ENCODE data around the gene TSPAN10. TPM values are rescaled to one million over a fixed set of nuclear protein-coding genes. Genes with fewer than 3 reads are reported as not detected.

Gene TSPAN10
- total and polyA plus RNA-seq, 9 of the 15 experiments (the other 6 are each of a cell fraction or from before 2014, with no cell fraction given), result 0.05 to 0.31 (median 0.13) TPM; not detected in 1

DNA sequence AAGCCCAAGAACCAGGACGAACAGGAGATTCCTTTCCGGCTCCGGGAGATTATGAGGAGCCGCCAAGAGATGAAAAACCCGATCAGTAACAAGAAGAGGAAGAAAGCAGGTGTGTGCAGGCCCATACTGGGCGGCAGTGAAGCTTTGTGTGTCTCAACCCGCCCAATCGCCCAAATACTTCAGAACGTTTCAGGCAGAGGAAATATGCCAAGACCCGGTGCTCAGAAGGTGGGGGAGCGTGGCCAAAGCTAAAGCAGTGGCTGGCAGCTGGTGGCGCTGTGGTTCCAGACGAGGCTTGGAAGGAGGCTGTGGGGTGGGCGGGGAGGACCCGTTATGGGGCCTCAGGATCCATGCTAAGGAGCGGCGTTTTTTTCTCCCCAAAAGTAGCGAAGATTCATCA lies 30.8 kb downstream of the TSPAN10 start (continued):
- TF ChIP-seq HNRNPUL1 (IDR thresholded peaks at IDR 0.05; ENCODE audit: low read length), result no peak
- no peak for TF ChIP-seq KDM5B (IDR thresholded peaks at IDR 0.05; ENCODE audit: insufficient replicate concordance, low read depth, low read length)
- no peak for TF ChIP-seq U2AF2 (optimal IDR thresholded peaks at IDR 0.05; ENCODE audit: low read depth, low read length)
- TF ChIP-seq AFF1 (IDR thresholded peaks at IDR 0.05; ENCODE audit: low read depth in 1 of 2, partially characterized antibody in 2 of 2), result no peak
- TF ChIP-seq RFX7 (CRISPR knock-in tag; IDR thresholded peaks at IDR 0.05), result no peak
- TF ChIP-seq ZNF174 (CRISPR knock-in tag; IDR thresholded peaks at IDR 0.05), result no peak
- no peak for TF ChIP-seq GABPA (tag; conservative IDR thresholded peaks at IDR 0.05; ENCODE audit: low read depth)
- TF ChIP-seq, protein P1, sequence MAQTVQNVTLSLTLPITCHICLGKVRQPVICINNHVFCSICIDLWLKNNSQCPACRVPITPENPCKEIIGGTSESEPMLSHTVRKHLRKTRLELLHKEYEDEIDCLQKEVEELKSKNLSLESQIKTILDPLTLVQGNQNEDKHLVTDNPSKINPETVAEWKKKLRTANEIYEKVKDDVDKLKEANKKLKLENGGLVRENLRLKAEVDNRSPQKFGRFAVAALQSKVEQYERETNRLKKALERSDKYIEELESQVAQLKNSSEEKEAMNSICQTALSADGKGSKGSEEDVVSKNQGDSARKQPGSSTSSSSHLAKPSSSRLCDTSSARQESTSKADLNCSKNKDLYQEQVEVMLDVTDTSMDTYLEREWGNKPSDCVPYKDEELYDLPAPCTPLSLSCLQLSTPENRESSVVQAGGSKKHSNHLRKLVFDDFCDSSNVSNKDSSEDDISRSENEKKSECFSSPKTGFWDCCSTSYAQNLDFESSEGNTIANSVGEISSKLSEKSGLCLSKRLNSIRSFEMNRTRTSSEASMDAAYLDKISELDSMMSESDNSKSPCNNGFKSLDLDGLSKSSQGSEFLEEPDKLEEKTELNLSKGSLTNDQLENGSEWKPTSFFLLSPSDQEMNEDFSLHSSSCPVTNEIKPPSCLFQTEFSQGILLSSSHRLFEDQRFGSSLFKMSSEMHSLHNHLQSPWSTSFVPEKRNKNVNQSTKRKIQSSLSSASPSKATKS (CRISPR knock-in tag; IDR thresholded peaks at IDR 0.05), result no peak
- no peak for TF ChIP-seq ZNF41 (CRISPR knock-in tag; conservative IDR thresholded peaks at IDR 0.05)
- TF ChIP-seq ZBTB7A (IDR thresholded peaks at IDR 0.05; ENCODE audit: borderline replicate concordance, control insufficient read depth, low read depth, low read length), result peak; percentile 75; the same call in 1 of the 2 replicates
- TF ChIP-seq BRCA1 (IDR thresholded peaks at IDR 0.05), result no peak
- TF ChIP-seq BRCA1 (CRISPR knock-in tag; IDR thresholded peaks at IDR 0.05), result no peak
- TF ChIP-seq BRF1 (IDR thresholded peaks at IDR 0.05; ENCODE audit: borderline replicate concordance, extremely low read depth, insufficient read length), result no peak
- TF ChIP-seq, protein P2, sequence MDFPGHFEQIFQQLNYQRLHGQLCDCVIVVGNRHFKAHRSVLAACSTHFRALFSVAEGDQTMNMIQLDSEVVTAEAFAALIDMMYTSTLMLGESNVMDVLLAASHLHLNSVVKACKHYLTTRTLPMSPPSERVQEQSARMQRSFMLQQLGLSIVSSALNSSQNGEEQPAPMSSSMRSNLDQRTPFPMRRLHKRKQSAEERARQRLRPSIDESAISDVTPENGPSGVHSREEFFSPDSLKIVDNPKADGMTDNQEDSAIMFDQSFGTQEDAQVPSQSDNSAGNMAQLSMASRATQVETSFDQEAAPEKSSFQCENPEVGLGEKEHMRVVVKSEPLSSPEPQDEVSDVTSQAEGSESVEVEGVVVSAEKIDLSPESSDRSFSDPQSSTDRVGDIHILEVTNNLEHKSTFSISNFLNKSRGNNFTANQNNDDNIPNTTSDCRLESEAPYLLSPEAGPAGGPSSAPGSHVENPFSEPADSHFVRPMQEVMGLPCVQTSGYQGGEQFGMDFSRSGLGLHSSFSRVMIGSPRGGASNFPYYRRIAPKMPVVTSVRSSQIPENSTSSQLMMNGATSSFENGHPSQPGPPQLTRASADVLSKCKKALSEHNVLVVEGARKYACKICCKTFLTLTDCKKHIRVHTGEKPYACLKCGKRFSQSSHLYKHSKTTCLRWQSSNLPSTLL (IDR thresholded peaks at IDR 0.05), result no peak
- TF ChIP-seq AFF4 (CRISPR knock-in tag; IDR thresholded peaks at IDR 0.05), result no peak
